ENCODE data around the gene YARS1.
A peak's percentile ranks its signal among the peaks of the same experiment; 100 is the strongest.

Gene YARS1

DNA sequence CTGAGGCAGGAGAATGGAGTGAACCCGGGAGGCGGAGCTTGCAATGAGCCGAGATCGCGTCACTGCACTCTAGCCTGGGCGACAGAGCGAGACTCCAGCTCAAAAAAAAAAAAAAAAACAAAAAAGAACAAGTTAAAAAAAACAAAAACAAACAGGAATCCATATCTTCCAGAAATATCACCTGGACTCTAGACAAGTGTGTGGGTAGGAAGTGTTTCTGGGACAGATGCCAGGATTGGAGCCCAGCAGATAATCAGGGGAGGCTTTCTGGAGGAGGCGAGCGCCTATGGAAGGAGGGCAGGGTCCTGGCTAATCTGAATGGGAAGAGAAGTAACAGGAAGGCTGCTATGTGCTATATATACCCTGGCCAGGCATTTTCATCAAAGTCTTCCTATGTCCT is 71.0 kb downstream of the YARS1 start:
- TF ChIP-seq CTCF (IDR thresholded peaks at IDR 0.05) = no peak

DNA sequence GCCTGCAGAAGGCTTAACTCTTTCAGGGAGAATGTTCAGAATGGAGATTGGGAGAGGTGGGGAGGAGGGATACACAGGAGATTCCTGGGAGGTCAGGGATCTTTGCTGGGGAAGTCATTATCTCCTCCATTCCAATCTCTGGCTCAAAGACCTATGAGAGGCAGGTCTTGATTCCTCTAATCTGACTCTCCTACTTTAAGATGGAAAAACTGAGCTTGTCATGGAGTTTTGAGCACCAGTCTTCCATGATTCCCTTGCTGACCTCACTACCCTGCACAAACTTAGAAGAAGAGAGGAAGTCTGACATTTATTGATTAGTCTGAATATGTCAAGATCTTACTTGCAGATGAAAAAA is 73.1 kb downstream of the YARS1 start:
- no peak for TF ChIP-seq CTCF (IDR thresholded peaks at IDR 0.05)

- TF ChIP-seq CTCF (IDR thresholded peaks at IDR 0.05) = no peak
Observed at GRCh38 chr1:32743380-32744070, 73.6 kb downstream of the YARS1 start.

GRCh38 chr1:32742956-32743355 is 74.2 kb downstream of the YARS1 start:
- no peak for TF ChIP-seq CTCF (IDR thresholded peaks at IDR 0.05)

GRCh38 chr1:32742199-32742947 is 74.8 kb downstream of the YARS1 start:
- no peak for TF ChIP-seq CTCF (IDR thresholded peaks at IDR 0.05)

DNA sequence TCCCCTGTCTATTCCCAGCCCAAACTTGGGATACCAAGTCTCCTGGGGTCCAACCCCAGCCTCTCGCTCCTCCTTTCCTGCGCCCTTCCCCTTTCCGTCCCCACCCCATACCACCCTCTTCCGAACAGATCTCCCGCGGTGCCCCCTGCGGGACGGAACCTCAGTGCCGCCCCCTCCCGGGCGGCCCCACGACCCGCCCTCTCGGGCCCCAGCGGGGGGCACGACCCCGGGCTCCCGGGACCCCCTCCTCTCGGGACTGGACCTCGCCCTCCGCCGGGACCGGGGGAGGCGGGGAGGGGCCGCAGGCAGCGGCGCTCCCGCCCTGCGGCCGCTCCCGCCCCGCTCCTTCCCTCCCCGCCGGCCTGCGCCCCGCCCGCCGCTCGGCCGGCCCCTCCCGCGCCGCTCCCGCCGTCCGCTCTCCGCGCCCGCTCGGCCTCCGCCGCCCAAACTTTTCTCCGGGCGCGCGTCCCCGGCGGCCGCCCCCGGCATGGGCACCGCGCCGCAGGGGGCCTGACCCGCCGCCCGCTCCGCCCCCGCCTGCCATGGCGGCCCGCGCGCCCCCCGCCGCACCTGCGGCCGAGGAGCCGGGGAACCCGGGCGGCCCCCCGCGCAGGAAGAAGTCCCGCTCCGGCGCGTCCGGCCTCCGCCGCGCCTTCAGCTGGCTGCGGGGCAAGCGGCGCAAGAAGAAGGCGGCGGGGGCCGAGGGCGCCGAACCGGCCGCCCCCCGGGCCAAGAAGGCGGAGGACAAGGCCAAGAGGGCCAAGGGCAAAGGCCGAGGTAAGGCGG is 75.6 kb downstream of the YARS1 start:
- peak; percentile 48 for TF ChIP-seq CTCF (IDR thresholded peaks at IDR 0.05)

- no peak for TF ChIP-seq CTCF (IDR thresholded peaks at IDR 0.05)
Observed at GRCh38 chr1:32741059-32741412, 76.1 kb downstream of the YARS1 start.
